Erythroblast (primary cell): ENCODE data around the gene SH3RF1.
"Not testable (repeated sequence)": the region's sequence is repeated elsewhere in the genome, so short reads cannot be mapped to it uniquely, and the experiment has no call there.

Experiments used
- DNase-seq, 2 experiments: peaks; one replicate each; lab custom pipeline; 2025; lab: John Stamatoyannopoulos, UW
- GATA1 ChIP-seq: IDR thresholded peaks from 2 replicates; pipeline ENCODE4 v1.6.1; 2011; ENCODE audit warnings: low read depth, mild to moderate bottlenecking, control low read depth, low read length, moderate library complexity
- POLR2A ChIP-seq: IDR thresholded peaks from 2 replicates; pipeline ENCODE4 v1.6.1; 2011; ENCODE audit warnings: mild to moderate bottlenecking, low read length

The SH3RF1 gene

DNA sequence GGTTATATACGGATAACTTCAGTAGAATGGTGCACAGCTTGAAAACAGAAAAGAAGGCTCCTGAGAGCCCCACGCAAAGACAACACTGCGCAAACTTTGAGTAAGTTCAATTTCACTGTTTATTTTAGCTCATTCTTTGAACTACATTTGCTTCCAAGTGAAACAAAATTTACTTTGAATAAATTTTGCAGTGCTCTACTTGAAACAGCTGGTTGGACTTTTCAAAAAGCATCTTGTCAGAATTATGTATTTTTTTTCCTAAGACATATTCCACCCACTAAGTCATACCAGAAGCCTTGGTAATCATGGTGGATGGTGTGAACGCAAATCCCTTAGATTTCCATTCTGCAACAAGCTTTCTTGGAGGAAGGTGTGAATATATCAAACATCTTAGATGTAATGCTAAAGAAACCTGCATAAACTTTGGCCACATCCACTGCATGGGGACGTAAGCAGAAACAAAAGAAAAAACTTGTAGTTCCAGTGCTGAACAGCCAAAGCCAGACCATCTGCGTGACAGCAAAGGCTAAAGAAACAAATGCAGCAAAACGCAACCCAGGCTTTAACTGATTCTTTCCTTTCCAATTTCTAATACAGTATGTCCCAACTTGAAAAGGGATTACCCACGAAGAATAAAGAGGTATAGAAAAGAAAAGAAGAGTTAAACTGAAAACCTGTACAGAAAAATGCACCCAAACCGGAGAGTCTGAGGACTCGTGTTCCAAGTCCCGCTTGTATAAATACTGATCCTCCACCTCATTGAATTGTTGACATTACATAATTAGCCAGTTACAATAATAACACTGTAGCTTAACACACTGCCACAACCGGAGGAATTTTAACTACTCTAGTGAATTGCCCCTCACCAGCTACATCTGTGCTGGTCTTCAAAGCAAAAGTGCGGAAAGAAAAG lies 90.9 kb downstream of the SH3RF1 start:
- DNase-seq: no peak

DNA sequence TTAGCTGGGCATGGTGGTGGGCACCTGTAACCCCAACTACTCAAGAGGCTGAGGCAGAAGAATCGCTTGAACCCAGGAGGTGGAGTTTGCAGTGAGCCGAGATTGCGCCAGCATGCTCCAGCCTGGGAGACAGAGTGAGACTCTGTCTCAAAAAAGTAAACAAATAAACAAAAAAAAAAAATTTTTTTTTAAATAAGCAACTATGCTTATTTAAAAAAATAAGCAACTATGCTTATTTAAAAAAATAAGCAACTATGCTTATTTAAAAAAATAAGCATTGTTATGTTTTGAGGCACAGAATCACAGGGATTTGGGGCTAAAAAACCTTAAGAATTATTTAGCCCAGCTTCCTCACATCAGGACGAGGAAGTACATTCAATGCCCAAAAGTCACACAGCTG lies 92.7 kb downstream of the SH3RF1 start:
- DNase-seq: not testable (repeated sequence)

More for the DNA sequence above, 90.9 kb downstream of the SH3RF1 start:
- no peak for TF ChIP-seq POLR2A
- no peak for TF ChIP-seq GATA1

DNA sequence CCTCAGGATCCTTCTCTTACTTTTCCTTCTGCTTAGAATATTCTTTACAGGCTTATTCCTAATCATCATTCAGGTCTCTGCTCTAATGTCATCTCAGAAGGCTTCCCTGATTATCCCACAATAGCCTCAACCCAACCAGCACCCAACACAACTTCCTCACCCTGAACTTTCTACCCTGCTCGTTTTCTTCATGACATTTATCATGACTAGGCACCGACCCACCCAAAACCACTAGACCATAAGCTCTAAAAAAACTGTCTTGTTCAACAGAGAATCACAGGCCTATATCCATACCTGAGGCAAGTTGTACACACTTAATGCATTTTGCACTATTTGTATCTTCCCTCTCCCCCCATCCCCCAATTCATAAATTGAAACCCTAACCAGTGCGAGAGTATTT lies 95.3 kb downstream of the SH3RF1 start:
- no peak for DNase-seq
- TF ChIP-seq POLR2A (no peak), GATA1 (no peak)

DNA sequence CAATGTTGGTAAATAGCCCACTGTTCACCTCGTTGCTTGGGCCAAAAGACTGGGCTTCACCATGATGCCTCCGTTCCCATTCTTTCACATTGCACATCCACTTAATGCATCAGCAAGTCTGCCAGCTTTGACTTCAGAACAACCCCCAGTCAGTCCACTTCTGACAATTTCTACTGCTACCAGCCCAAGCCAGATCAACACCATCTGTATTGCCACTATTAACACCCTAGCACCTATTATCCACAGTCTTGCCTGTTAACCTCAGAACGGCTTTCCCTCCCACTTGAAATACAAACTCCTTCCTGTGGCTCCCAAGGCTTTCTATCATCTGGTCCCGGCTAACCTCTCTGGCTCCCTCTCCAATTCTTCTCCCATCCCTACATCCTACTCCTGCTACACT lies 95.7 kb downstream of the SH3RF1 start:
- no peak for DNase-seq
- TF ChIP-seq POLR2A (no peak), GATA1 (no peak)

DNA sequence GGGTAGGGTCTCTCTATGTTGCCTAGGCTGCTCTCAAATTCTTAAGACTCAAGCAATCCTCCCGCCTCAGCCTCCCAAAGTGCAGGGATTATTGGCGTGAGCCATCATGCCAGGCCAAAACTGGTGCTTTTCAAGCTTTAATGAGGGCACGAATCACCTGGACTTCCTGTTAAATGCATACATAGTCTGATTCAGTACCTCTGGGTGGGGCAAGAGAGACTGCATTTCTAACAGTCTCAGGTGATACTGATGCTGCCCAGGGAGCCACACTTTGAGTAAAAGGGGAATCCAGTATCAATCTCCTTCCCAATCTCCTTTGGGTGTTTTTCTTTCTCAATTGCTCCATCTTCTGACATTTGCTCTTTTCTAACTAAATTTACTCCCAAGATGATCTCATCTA lies 96.5 kb downstream of the SH3RF1 start:
- DNase-seq: no peak
- TF ChIP-seq POLR2A: no peak
- no peak for TF ChIP-seq GATA1

DNA sequence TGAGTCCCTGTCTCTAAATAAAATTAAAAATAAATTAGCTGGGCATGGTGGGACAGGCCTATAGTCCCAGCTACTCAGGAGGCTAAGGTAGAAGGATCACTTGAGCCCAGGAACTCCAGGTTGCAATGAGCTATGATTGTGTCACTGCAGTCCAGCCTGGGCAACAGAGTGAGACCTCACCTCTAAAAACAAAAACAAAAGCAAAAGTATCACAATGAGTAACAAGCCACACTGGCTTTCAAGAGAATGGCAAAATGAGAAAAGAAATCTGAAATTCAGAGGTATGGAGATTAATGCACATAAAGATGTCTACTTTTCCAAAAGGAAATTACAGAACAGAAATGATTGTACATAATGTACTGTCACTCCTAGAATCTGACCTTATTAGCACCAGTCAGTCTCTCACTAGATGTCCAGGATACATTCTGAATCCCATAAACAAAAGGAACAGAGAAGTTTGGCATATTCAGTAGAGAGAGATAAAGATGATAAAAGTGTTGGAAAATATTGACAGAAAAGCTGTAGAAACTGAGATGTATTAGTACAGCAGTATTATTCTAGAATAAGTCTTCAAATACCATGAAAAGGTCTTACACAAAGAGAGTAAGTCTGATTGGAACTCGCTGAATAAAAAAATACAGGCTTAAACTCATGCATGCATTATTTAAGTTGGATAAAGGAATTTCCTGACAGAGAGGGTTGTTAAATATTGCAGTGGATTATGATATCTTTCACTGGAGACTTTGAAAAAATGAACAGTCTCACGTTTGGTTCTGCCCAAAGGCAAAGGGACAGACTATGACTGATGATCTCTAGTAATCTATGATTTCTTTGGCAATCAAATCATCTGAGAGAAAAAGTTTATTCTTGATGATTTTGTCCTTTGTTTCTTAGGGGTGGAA lies 102.5 kb downstream of the SH3RF1 start:
- DNase-seq: no peak
- TF ChIP-seq GATA1: no peak
- no peak for TF ChIP-seq POLR2A

DNA sequence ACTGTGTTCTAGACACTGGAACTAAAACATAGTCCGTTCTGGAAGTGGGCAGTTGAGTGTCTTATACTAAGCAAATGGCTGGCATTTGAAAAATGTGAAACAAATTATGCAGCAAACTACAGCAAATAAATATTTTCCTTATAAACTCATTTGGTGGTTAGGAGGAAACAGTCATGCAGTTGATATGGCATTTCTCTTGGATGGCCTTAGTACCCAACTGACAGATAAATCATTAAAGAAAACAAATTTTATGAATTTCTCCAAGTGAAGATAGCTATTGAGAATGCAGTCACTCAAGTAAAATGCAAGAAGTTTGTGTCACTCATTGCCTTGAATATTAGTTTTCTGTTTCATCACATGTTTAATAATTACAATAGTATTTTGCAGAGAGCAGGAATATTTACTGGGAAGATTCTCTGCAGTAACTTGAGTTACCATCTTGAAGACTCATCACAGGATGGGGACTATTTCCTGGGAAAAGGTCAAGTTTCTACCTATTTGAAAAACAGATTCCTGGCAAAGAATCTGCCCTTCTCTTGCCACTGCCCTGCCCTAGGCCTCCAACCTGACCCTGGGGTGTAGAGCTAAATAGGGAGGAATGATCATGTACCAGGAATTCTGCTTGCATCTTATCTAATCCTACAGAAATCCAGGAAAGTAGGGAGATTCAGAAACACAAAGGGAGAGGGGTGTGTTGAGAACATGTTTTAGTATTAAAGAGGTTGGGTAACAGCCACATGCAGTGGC lies 105.9 kb downstream of the SH3RF1 start:
- TF ChIP-seq GATA1 (no peak), POLR2A (no peak)
- DNase-seq: no peak

DNA sequence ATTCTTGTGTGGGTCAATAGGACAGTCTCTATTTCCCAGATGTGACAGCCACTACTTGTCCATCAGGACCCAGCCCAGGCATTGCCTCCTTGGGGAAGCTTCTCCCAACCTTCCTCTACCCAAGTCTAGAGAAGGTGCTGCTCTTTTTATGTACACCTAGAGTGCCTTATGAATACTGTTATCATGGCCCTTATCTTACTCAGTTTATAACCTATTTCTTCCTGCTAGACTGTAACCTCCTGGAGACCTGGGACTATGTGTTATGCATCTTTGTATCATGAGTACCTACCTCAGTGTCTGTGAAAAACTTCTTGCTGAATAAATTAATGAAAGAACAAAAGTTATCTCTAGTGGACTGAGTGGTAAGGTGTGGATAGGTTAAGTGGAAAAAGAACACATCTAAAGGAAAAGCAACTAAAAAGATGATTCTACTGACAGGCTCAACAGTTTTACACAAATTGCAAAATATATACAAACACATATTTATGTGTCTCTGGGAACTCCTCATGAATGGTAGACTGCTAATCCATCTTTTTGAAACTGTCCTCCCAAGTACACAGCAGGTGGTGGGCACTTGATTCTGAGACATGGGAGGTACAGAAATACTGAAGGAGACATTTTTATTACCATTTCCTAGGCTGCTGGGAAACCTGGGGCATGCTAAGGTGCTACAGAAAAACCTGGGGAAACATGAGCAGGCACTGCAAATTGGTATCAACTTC lies 106.6 kb downstream of the SH3RF1 start:
- no peak for DNase-seq
- TF ChIP-seq GATA1 (no peak), POLR2A (no peak)

DNA sequence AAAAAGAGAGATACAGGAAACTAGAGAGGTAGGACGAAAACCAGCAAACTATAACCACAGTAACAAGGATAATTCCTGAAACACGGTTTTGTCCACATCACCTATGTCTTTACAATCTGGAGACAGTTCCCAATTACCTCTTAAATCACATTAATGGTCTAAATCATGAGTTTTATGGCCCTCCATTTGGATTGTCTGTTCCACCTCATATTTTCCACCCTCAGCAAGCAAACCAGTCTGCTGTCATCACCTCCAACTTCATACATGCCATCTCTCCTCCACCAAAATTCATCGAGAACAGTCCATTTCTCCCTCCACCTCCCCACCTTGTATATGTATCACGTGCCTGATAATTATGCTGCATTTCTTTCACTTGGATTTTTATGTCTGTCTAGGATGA lies 107.3 kb downstream of the SH3RF1 start:
- no peak for DNase-seq

DNA sequence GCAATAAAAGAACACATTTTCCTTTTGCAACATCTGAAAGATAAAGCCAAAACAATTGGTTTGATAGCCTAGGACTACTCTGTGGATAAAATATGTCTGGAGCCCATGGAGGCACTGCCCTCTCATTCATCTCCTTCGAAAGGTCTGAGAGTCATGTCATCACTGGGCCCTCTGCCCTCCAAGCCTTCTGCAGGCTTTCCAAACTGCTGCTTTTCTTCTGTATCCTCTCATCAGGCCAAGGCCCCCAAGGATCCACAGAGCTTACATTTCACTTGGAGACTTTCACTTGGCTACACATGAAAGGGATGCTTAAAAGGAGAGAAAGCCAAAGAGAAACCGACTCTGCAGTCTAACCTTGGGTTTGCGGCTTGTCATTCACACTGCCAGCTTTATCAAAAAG lies 109.9 kb downstream of the SH3RF1 start:
- DNase-seq: no peak
- no peak for TF ChIP-seq GATA1
- TF ChIP-seq POLR2A: no peak

More for the DNA sequence above, 107.3 kb downstream of the SH3RF1 start:
- TF ChIP-seq POLR2A (no peak), GATA1 (no peak)

DNA sequence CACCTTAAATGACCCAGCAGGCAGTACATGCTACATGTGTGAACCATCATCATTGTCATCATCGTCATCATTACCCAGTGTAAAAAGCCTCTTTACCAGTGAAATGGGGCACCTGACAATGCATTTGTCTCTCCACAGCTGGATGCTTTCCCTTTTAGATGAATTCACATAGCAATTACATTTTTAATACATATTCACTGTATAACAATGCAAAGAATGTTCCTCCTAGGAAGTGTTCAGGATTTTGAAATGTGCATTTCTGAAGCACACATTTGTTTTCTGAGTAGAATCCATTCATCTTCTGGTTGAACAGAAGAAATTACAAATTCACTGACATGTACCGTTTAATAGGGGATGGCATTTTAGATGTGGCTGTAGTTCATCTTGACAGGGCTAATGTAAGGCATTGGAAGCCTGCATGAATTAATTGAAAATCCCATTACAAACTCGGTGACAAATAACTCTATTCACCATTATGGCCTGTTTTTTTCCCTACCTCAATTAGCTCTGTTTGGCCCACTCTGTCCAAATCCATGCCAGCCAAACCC lies 111.1 kb downstream of the SH3RF1 start:
- TF ChIP-seq GATA1 (no peak), POLR2A (no peak)

DNA sequence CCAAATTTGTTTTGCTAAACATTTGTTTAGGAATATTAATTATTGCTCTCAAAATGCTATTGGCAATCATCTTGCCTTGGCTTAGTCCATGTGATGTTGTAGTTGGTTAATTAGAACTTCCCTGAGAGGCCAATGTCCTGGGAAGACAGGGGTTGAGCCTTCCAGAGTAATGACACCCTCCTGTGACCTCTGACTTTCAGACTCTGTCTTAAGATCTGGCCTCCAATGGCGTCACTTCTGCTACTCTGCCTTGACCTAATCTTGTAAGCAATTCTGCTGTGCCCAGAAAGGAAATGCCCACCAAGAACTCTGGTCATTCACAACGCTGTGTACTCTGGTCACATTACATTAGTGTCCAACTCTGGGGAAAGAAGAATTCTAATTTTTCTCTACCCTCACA lies 111.9 kb downstream of the SH3RF1 start:
- TF ChIP-seq POLR2A (no peak), GATA1 (no peak)
- DNase-seq: no peak

More for the DNA sequence above, 111.1 kb downstream of the SH3RF1 start:
- no peak for DNase-seq

DNA sequence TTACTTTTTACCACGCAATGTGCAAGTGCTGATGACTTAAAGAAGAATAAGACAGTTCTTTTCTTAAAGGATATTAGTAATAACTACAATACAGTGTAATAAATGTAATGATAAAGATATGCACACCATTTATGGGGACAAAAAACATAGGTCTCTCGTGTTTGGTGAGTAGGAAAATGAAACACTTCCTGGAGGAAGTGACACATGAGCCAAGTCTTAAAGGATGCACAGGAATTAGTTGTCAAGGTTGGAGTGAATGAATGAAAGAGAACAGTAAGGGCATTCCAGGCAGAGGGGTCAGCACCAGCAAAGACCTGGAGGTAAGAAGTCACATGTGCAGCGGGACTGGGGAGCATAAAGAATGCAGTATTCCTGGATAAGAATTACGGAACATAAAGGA lies 112.7 kb downstream of the SH3RF1 start:
- TF ChIP-seq POLR2A (no peak), GATA1 (no peak)
- DNase-seq: no peak
